K562 (cell line): Measurements from ENCODE around the gene SBK1. TPM values are rescaled to one million over a fixed set of nuclear protein-coding genes. Genes with fewer than 3 reads are reported as not detected.

Experiments used
- BCOR ChIP-seq: fragments of 450-650 bp; IDR thresholded peaks from 2 replicates; pipeline ENCODE4 v1.6.1; 2016
- BRD4 ChIP-seq: fragments of 200-600 bp; sonication (generic); IDR thresholded peaks from 2 replicates; pipeline ENCODE4 v1.6.1; 2017; ENCODE audit warnings: inconsistent platforms
- ELF4 ChIP-seq: fragments of 450-650 bp; formaldehyde crosslinking; IDR thresholded peaks from 2 replicates; pipeline ENCODE4 v1.4.0; 2022; ENCODE audit warnings: missing genetic modification characterization
- KDM1A ChIP-seq, 2 experiments: fragments of 450-650 bp; IDR thresholded peaks; 2 replicates each; pipeline ENCODE4 v1.6.1; 2016; ENCODE audit warnings: mild to moderate bottlenecking in 2 of 2
- NFE2L1 ChIP-seq: fragments of 450-650 bp; IDR thresholded peaks from 2 replicates; pipeline ENCODE4 v1.6.1; 2016; ENCODE audit warnings: missing genetic modification characterization, low read depth, mild to moderate bottlenecking, missing compliant biosample characterization, moderate library complexity, borderline replicate concordance
- POU5F1 ChIP-seq: fragments of 150-350 bp; IDR thresholded peaks from 2 replicates; pipeline ENCODE4 v1.6.1; 2014; ENCODE audit warnings: borderline replicate concordance, low read length, low read depth, mild to moderate bottlenecking; ENCODE audit not compliant: partially characterized antibody
- RBM25 ChIP-seq: fragments of 200-400 bp; formaldehyde crosslinking; IDR thresholded peaks from 2 replicates; pipeline ENCODE4 v1.6.1; 2018; ENCODE audit warnings: low read length, low read depth, moderate library complexity; ENCODE audit not compliant: severe bottlenecking
- RBM39 ChIP-seq: fragments of 200-400 bp; formaldehyde crosslinking; optimal IDR thresholded peaks from 2 replicates; pipeline ENCODE3; 2018; ENCODE audit warnings: low read depth, low read length
- ZFP36 ChIP-seq: fragments of 150-350 bp; IDR thresholded peaks from 2 replicates; pipeline ENCODE4 v1.6.1; 2018; ENCODE audit warnings: low read length, low read depth; ENCODE audit not compliant: partially characterized antibody
- ZNF398 ChIP-seq: fragments of 250-450 bp; sonication (Bioruptor Pico); IDR thresholded peaks from 2 replicates; pipeline ENCODE4 v1.8.0; 2021; ENCODE audit warnings: moderate library complexity, mild to moderate bottlenecking, inconsistent platforms
- ZNF717 ChIP-seq: fragments of 250-450 bp; sonication (Bioruptor Pico); IDR thresholded peaks from 2 replicates; pipeline ENCODE4 v1.5.0; 2021
- ZNF764 ChIP-seq: fragments of 250-450 bp; sonication (Bioruptor Pico); IDR thresholded peaks from 2 replicates; pipeline ENCODE4 v1.4.0; 2020; ENCODE audit warnings: low read depth, mild to moderate bottlenecking, moderate library complexity
- polyA plus RNA-seq, 8 experiments: library from polyadenylated mRNA; depleted of rRNA in 4 of 8; stranded (reverse) in 5 of 8; unstranded in 3 of 8; fragments of >200 nt; fragmentation: Nextera tagmentation in 2 of 8; fragmentation: Illumina TruSeq in 1 of 8; extraction: Ambion mirVana in 2 of 8; extraction: Trizol in 1 of 8; gene quantifications; 2 replicates each; pipeline versions ENCODE4 v1.2.1 to v1.2.3, GENCODE V29; 2011 to 2014; ENCODE audit warnings: inconsistent platforms in 1 of 8, missing spikeins in 1 of 8
- total RNA-seq, 7 experiments: library from RNA; depleted of rRNA in 6 of 7; stranded (reverse); fragments of >200 nt in 6 of 7; fragmentation: Illumina TruSeq in 2 of 7; extraction: Trizol in 2 of 7; gene quantifications; 2 replicates each; pipeline versions ENCODE4 v1.2.1 to v1.2.3, GENCODE V29; 2011 to 2021; ENCODE audit warnings: low replicate concordance in 1 of 7
- TF ChIP-seq, protein P1 (sequence below), 2 experiments: fragments of 250-450 bp in 1 of 2; fragments of 450-650 bp in 1 of 2; sonication (Bioruptor Pico) in 1 of 2; IDR thresholded peaks; 2 replicates each; pipeline versions ENCODE4 v1.6.1 to v1.8.0; 2016 to 2021; ENCODE audit warnings: mild to moderate bottlenecking in 2 of 2, moderate library complexity in 2 of 2, missing compliant biosample characterization in 1 of 2, missing genetic modification characterization in 1 of 2
- TF ChIP-seq, protein P2 (sequence below), 3 experiments: IDR thresholded peaks in 2 of 3; conservative IDR thresholded peaks in 1 of 3; 2 replicates each; pipeline ENCODE4 v1.5.1; 2011 to 2012; ENCODE audit warnings: low read length in 3 of 3, mild to moderate bottlenecking in 3 of 3, control low read depth in 2 of 3, improper control_type of control experiment in 1 of 3, inconsistent platforms in 1 of 3, low read depth in 1 of 3, mixed read lengths in 1 of 3, moderate library complexity in 1 of 3; ENCODE audit not compliant: insufficient read depth in 2 of 3

The SBK1 gene
- total and polyA plus RNA-seq, 9 of the 15 experiments (the other 6 are each of a cell fraction or from before 2014, with no cell fraction given) = 0.01 to 0.07 (median 0.03) TPM; not detected in 6

- TF ChIP-seq, protein P1, sequence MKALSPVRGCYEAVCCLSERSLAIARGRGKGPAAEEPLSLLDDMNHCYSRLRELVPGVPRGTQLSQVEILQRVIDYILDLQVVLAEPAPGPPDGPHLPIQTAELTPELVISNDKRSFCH (CRISPR knock-in tag; IDR thresholded peaks at IDR 0.05) = no peak
- TF ChIP-seq, protein P1 (tag; IDR thresholded peaks at IDR 0.05) = no peak
- TF ChIP-seq ELF4 (CRISPR knock-in tag) (no peak), NFE2L1 (tag) (no peak), ZNF717 (no peak), ZFP36 (peak; percentile 69), RBM39 (no peak), BCOR (peak; percentile 49; the same call in 1 of the 2 replicates), ZNF398 (CRISPR knock-in tag) (no peak), BRD4 (no peak), KDM1A (IDR thresholded peaks at IDR 0.05) (no peak), POU5F1 (no peak), ZNF764 (CRISPR knock-in tag) (no peak), RBM25 (peak; percentile 71)
- TF ChIP-seq, protein P2, sequence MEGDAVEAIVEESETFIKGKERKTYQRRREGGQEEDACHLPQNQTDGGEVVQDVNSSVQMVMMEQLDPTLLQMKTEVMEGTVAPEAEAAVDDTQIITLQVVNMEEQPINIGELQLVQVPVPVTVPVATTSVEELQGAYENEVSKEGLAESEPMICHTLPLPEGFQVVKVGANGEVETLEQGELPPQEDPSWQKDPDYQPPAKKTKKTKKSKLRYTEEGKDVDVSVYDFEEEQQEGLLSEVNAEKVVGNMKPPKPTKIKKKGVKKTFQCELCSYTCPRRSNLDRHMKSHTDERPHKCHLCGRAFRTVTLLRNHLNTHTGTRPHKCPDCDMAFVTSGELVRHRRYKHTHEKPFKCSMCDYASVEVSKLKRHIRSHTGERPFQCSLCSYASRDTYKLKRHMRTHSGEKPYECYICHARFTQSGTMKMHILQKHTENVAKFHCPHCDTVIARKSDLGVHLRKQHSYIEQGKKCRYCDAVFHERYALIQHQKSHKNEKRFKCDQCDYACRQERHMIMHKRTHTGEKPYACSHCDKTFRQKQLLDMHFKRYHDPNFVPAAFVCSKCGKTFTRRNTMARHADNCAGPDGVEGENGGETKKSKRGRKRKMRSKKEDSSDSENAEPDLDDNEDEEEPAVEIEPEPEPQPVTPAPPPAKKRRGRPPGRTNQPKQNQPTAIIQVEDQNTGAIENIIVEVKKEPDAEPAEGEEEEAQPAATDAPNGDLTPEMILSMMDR (IDR thresholded peaks at IDR 0.05 in 2 of 3, conservative IDR thresholded peaks at IDR 0.05 in 1 of 3; ENCODE audit: insufficient read depth in 2 of 3, low read depth in 1 of 3, low read length in 3 of 3) = no peak
- TF ChIP-seq, all 486 proteins: peak for 3
These were observed 5.0 kb downstream of the SBK1 start (continued) for GRCh38 chr16:28297308-28297707.
